ENCODE data around the gene TRIM24. TPM values are rescaled to one million over a fixed set of nuclear protein-coding genes. Genes with fewer than 3 reads are reported as not detected.
A peak's percentile ranks its signal among the peaks of the same experiment; 100 is the strongest.

The TRIM24 gene
- total and polyA plus RNA-seq, 3 donors from 2014 or later: 38.7 to 63.2 (median 55.9) TPM

- no peak for TF ChIP-seq POLR2A (IDR thresholded peaks at IDR 0.05)
- no peak for TF ChIP-seq CTCF (IDR thresholded peaks at IDR 0.05)
- Histone ChIP-seq H3K36me3 (ENCODE audit: low read depth, missing control alignments) (no peaks in the 10 kb centered on the region), H3K4me1 (no peaks in the 10 kb centered on the region), H3K27me3 (no peaks in the 10 kb centered on the region), H3K9me3 (no peaks in the 10 kb centered on the region), H3K27ac (no peak overlapping the region), H3K4me3 (no peak overlapping the region)
- DNase-seq: no peak
- intact Hi-C loops (cut with DNase I; ENCODE audit: low total_unique reads): no loop called here
- WGBS, 2 donors: 71 to 90% methylated on average over 4 of the region's 4 CpGs
Measured at GRCh38 chr7:138563808-138564207, 103.7 kb downstream of the TRIM24 start.

- intact Hi-C loops (cut with DNase I; ENCODE audit: low total_unique reads): no loop called here
- no peaks in the 10 kb centered on the region for H3K9me3 ChIP-seq
- no peaks in the 10 kb centered on the region for H3K27me3 ChIP-seq
- H3K4me3 ChIP-seq: no peak overlapping the region
- no peaks in the 10 kb centered on the region for H3K36me3 ChIP-seq (ENCODE audit: low read depth, missing control alignments)
- no peak for DNase-seq
- no peak overlapping the region for H3K27ac ChIP-seq
- WGBS, 2 donors: 90 to 94% methylated on average over 5 of the region's 5 CpGs
- TF ChIP-seq POLR2A (IDR thresholded peaks at IDR 0.05) (no peak), CTCF (IDR thresholded peaks at IDR 0.05) (no peak)
- H3K4me1 ChIP-seq: no peaks in the 10 kb centered on the region
Measured at GRCh38 chr7:138564365-138564764, 104.3 kb downstream of the TRIM24 start.

GRCh38 chr7:138565071-138565450 is 105.0 kb downstream of the TRIM24 start:
- TF ChIP-seq CTCF (IDR thresholded peaks at IDR 0.05) (no peak), POLR2A (IDR thresholded peaks at IDR 0.05) (no peak)

GRCh38 chr7:138565451-138566114 is 105.5 kb downstream of the TRIM24 start:
- H3K36me3 ChIP-seq (ENCODE audit: low read depth, missing control alignments): no peaks in the 10 kb centered on the region
- H3K4me1 ChIP-seq: no peaks in the 10 kb centered on the region
- H3K4me3 ChIP-seq: no peak overlapping the region
- no peak overlapping the region for H3K27ac ChIP-seq
- H3K27me3 ChIP-seq: no peaks in the 10 kb centered on the region
- intact Hi-C loops (cut with DNase I; ENCODE audit: low total_unique reads): no loop called here
- 92 to 93% methylated on average over 8 of the region's 8 CpGs for WGBS, 2 donors
- TF ChIP-seq CTCF (IDR thresholded peaks at IDR 0.05) (no peak), POLR2A (IDR thresholded peaks at IDR 0.05) (no peak)
- peak; percentile 30 for DNase-seq
- no peaks in the 10 kb centered on the region for H3K9me3 ChIP-seq

More at GRCh38 chr7:138565071-138565450, 105.0 kb downstream of the TRIM24 start:
- DNase-seq: no peak
- Histone ChIP-seq H3K36me3 (ENCODE audit: low read depth, missing control alignments) (no peaks in the 10 kb centered on the region), H3K27me3 (no peaks in the 10 kb centered on the region), H3K4me3 (no peak overlapping the region), H3K4me1 (no peaks in the 10 kb centered on the region), H3K27ac (no peak overlapping the region), H3K9me3 (no peaks in the 10 kb centered on the region)
- 94 to 98% methylated on average over 8 of the region's 8 CpGs for WGBS, 2 donors
- intact Hi-C loops (cut with DNase I; ENCODE audit: low total_unique reads): no loop called here

GRCh38 chr7:138568655-138569054 is 108.6 kb downstream of the TRIM24 start:
- H3K27ac ChIP-seq: no peak overlapping the region
- intact Hi-C loops (cut with DNase I; ENCODE audit: low total_unique reads): no loop called here
- 96 to 100% methylated on average over 2 of the region's 2 CpGs for WGBS, 2 donors
- H3K4me3 ChIP-seq: no peak overlapping the region
- no peaks in the 10 kb centered on the region for H3K4me1 ChIP-seq
- DNase-seq: no peak
- no peaks in the 10 kb centered on the region for H3K36me3 ChIP-seq (ENCODE audit: low read depth, missing control alignments)
- no peaks in the 10 kb centered on the region for H3K9me3 ChIP-seq
- TF ChIP-seq POLR2A (IDR thresholded peaks at IDR 0.05) (no peak), CTCF (IDR thresholded peaks at IDR 0.05) (no peak)
- no peaks in the 10 kb centered on the region for H3K27me3 ChIP-seq

Data from testis (tissue), 3 donors.